IPS-20b (cell line): ENCODE results near the gene SFMBT1.

Source experiments
- H3K27ac ChIP-seq: one replicate; pipeline ENCODE4 v1.5.1; 2013; ENCODE audit warnings: low read length
- H3K27me3 ChIP-seq: 2 replicates; pipeline ENCODE4 v1.6.1; 2013; ENCODE audit warnings: mild to moderate bottlenecking, low read length, inconsistent platforms; ENCODE audit not compliant: insufficient read depth
- H3K36me3 ChIP-seq: 2 replicates; pipeline ENCODE4 v1.6.1; 2013; ENCODE audit warnings: low read depth, mild to moderate bottlenecking, inconsistent platforms, low read length, moderate library complexity; ENCODE audit not compliant: insufficient read depth
- H3K4me1 ChIP-seq: 2 replicates; pipeline ENCODE4 v1.6.1; 2013; ENCODE audit warnings: mild to moderate bottlenecking, control low read depth, inconsistent platforms, low read length, moderate library complexity; ENCODE audit not compliant: insufficient read depth
- H3K4me3 ChIP-seq: 2 replicates; pipeline ENCODE4 v1.5.1; 2013; ENCODE audit warnings: mild to moderate bottlenecking, low read length, inconsistent platforms
- H3K9ac ChIP-seq: 2 replicates; pipeline ENCODE4 v1.6.1; 2013; ENCODE audit warnings: low read depth, mild to moderate bottlenecking, inconsistent platforms, low read length, moderate library complexity
- H3K9me3 ChIP-seq: 2 replicates; pipeline ENCODE4 v1.6.1; 2013; ENCODE audit warnings: mild to moderate bottlenecking, low read depth, low read length, inconsistent platforms; ENCODE audit not compliant: insufficient read depth

SFMBT1 gene

DNA sequence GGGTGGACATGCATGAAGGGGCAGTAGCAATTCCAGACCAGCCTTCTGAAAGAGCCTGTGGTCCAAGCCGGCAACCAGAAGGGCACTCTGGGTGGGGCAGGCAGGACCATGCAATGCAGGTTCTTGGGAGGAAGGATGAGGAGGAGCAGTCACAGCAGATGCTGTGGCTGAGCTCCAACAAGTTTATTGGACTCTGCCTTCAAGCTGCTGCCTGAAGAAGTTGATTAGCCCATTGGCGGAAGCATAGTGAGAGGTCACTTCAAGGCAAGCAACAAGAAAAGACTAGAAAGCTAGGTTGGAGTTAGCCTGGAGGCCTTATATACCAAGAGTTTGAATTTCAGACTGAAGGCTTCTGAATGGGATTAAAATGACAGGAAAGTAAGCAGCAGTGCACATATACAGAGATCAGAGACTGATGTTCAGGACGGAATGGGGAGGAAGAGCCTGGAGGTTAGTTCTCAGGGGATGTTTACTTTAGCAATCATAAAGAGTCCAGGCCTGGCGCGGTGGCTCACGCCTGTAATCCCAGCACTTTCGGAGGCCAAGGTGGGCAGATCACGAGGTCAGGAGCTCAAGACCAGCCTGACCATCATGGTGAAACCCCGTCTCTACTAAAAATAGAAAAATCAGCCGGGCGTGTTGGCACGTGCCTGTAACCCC lies 39.9 kb downstream of the SFMBT1 start:
- no peaks in the 10 kb centered on the region for H3K36me3 ChIP-seq
- no peak overlapping the region for H3K27ac ChIP-seq
- no peak overlapping the region for H3K4me3 ChIP-seq

DNA sequence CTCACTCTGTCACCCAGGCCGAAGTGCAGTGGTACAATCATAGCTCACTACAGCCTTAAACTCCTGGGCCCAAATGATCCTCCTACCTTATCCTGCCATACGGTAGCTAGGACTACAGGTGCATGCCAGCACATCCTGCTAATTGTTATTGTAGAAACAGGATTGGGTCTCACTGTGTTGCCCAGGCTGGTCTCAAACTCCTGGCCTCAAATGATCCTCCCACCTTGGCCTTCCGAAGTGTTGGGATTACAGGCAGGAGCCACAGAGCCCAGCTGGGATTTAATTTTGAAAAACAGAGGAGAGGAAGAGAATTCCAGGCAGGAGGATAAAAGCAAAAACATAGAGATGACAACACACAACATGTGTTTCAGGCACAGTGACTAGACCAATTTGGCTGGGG lies 40.5 kb downstream of the SFMBT1 start:
- Histone ChIP-seq H3K36me3 (no peaks in the 10 kb centered on the region), H3K4me3 (no peak overlapping the region), H3K4me1 (peaks cover 4% of the 10 kb centered on the region; the same call in 1 of the 2 replicates), H3K9me3 (no peaks in the 10 kb centered on the region), H3K27me3 (no peaks in the 10 kb centered on the region), H3K27ac (no peak overlapping the region), H3K9ac (no peak overlapping the region)

More for the DNA sequence above, 39.9 kb downstream of the SFMBT1 start:
- Histone ChIP-seq H3K4me1 (peaks cover 4% of the 10 kb centered on the region; the same call in 1 of the 2 replicates), H3K9ac (no peak overlapping the region), H3K9me3 (no peaks in the 10 kb centered on the region), H3K27me3 (no peaks in the 10 kb centered on the region)

DNA sequence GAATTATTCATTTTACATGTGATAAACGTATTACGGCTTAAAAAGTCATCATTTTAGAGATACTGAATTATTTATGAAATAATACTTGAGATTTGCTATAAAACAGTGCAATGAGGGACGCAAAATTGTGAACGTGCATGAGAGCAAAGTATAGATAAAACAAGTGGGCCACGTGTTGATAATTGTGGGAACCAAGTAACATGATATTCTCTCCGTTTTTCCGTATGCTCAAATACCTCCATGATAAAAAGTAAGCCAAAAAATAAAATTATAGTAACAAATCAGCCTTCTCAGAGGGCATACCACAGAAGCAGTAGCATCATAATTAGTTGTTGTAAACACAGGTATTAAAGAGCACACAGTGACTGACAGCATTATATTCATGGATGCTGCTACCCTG lies 42.6 kb downstream of the SFMBT1 start:
- H3K4me1 ChIP-seq = no peaks in the 10 kb centered on the region
- no peaks in the 10 kb centered on the region for H3K9me3 ChIP-seq
- H3K27ac ChIP-seq = no peak overlapping the region
- H3K36me3 ChIP-seq = no peaks in the 10 kb centered on the region
- H3K27me3 ChIP-seq = no peaks in the 10 kb centered on the region
- H3K9ac ChIP-seq = no peak overlapping the region
- H3K4me3 ChIP-seq = no peak overlapping the region

DNA sequence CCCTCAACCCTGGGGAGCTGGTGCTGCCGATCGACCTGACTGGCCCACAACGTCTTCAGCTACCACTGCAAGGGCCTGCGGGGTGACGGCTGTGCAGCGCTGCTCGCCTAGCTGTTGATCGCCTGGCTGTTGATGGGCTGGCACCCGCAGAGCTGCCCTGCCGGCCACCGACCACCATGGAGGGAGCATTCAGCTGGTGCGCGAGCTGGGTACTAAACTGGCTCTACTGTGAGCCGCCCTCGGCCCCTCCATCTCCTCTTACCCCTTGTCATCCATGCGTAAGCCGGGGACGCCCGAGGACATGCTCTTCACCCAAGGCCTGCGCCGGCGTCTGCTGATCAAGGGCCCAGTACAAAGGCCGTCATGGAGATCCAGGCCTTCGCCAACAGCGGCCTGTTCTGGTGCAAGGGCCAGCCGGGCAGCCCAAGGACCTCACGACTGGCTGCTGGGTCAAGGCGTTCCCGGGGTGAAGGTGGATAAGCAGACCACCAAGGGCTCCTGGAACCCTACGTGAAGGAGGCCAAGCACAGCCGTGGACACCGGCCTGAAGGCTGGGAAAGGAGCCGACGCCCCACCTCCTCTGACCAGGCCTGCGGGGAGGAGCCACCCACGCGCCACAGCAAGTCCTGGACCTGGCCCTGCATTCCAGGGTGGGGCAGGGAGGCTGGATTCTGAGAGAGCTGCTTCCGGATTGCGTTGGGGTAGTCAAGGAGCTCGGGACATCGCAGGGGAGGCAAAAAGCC lies 46.9 kb downstream of the SFMBT1 start:
- no peak overlapping the region for H3K27ac ChIP-seq
- H3K4me3 ChIP-seq = no peak overlapping the region
- no peak overlapping the region for H3K9ac ChIP-seq
- H3K4me1 ChIP-seq = no peaks in the 10 kb centered on the region
- H3K9me3 ChIP-seq = no peaks in the 10 kb centered on the region
- H3K36me3 ChIP-seq = no peaks in the 10 kb centered on the region
- H3K27me3 ChIP-seq = no peaks in the 10 kb centered on the region

DNA sequence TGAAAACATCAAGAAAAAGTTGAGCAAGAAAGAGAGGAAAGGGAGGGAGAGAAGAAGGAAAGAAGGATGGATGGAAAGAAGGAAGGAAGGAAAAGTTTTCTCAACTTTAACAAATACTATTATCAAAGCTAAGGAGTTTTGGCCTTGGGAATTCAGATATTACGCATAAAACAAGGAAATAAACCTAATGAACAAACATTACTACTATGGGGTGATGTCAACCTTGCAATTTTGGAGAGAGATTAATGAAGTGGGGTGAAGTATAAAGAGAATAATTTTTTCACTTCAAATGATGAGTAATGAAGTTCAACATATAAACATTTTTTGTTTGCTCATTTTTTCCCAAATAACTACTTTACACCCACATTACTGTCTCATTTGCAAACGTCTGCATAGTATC lies 55.2 kb downstream of the SFMBT1 start:
- Histone ChIP-seq H3K36me3 (no peaks in the 10 kb centered on the region), H3K9me3 (no peaks in the 10 kb centered on the region), H3K4me3 (no peak overlapping the region), H3K9ac (no peak overlapping the region), H3K27ac (no peak overlapping the region), H3K4me1 (no peaks in the 10 kb centered on the region), H3K27me3 (no peaks in the 10 kb centered on the region)

DNA sequence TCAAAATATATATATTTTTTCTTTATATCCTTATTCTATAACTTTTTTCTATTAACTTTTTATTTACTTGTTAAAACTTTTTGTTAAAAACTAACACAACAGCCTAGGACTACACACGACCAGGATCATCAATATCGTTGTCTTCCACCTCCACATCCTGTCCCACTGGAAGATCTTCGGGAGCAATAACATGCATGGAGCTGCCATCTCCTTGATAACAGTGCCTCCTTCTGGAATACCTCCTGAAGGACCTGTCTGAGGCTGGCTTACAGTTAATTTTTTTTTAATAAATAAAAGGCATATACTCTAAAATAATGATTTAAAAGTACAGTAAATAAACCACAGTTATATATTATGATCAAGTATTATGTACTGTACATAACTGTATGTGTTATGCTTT lies 58.9 kb downstream of the SFMBT1 start:
- H3K4me3 ChIP-seq = no peak overlapping the region
- no peaks in the 10 kb centered on the region for H3K9me3 ChIP-seq
- H3K4me1 ChIP-seq = no peaks in the 10 kb centered on the region
- H3K36me3 ChIP-seq = no peaks in the 10 kb centered on the region
- H3K27ac ChIP-seq = no peak overlapping the region
- no peaks in the 10 kb centered on the region for H3K27me3 ChIP-seq
- H3K9ac ChIP-seq = no peak overlapping the region

DNA sequence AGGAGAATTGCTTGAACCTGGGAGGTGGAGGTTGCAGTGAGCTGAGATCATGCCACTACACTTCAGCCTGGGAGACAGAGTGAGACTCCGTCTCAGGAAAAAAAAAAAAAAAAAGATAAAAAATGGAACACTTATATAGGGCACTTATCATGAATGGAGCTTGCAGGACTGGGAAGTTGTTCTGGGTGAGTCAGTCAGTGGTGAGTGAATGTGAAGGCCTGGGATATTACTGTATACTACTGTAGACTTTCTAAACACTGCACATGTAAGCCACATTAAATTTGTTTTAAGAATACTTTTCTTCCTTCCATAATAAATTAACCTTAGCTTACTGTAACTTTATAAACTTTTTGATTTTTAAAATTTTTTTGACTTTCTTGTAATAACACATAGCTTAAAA lies 59.8 kb downstream of the SFMBT1 start:
- Histone ChIP-seq H3K9me3 (no peaks in the 10 kb centered on the region), H3K9ac (no peak overlapping the region), H3K4me1 (no peaks in the 10 kb centered on the region), H3K36me3 (no peaks in the 10 kb centered on the region), H3K27me3 (no peaks in the 10 kb centered on the region), H3K4me3 (no peak overlapping the region), H3K27ac (no peak overlapping the region)

DNA sequence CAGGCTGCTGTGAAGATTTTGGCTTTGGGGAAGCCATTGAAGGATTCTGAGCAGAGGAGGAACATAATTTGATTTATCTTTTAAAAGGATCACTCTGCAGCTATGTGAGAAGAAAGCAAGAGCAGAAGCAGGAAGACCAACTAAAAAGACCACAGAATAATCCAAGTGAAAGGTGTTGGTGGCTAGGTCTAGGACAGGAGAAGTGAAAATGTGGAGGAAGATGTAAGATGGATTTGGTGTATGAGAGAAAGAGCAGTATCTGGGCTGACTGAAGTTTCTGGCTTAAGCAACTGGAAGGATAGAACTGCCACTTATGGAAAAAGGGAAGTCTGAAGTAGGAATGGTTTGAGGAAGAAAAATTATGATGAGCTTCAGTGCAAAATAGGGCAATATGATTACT lies 62.0 kb downstream of the SFMBT1 start:
- H3K4me3 ChIP-seq = no peak overlapping the region

DNA sequence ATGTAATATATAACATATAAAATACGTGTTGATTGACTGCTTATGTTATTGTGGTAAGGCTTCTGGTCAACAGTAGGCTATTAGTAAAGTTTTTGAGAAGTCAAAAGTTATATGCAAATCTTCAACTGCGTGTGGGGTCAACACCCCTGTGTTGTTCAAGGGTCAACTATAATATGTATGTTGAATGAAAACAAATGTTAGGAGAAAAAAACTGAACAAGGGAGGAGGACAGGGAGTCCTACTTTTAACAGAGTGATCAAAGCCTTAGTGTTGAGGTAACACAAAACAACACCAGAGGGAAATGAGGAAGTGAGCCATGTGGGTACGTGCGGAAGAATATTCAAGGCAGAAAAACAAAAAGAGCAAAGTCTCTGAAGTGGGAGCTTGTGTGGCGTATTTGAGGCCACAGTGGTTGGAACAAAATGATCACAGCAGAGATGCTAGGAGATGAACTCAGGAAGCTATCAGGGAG lies 62.5 kb downstream of the SFMBT1 start:
- no peaks in the 10 kb centered on the region for H3K4me1 ChIP-seq
- no peak overlapping the region for H3K9ac ChIP-seq

More for the DNA sequence above, 62.0 kb downstream of the SFMBT1 start:
- Histone ChIP-seq H3K36me3 (no peaks in the 10 kb centered on the region), H3K9me3 (no peaks in the 10 kb centered on the region), H3K27me3 (no peaks in the 10 kb centered on the region), H3K4me1 (no peaks in the 10 kb centered on the region), H3K9ac (no peak overlapping the region), H3K27ac (no peak overlapping the region)

DNA sequence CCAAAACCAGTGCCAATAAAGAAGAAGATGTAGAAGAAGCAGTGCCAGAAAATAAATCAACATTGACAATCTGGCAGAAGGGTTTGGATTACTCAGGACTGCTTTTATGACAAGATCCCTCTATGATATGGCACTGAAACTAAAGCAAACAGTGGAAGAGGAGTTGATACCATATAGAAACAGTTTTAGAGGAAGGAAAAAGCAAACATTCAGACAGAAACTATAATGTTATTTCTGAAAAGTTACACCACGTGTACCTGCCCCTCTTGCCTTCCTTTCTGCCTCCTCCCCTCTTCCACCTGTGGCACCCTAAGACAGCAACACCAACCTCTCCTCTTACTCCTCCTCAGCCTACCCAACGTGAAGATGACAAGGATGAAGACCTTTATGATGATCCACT lies 63.0 kb downstream of the SFMBT1 start:
- Histone ChIP-seq H3K4me1 (no peaks in the 10 kb centered on the region), H3K9me3 (no peaks in the 10 kb centered on the region), H3K4me3 (no peak overlapping the region), H3K36me3 (no peaks in the 10 kb centered on the region), H3K9ac (no peak overlapping the region), H3K27me3 (no peaks in the 10 kb centered on the region), H3K27ac (no peak overlapping the region)

More for the DNA sequence above, 62.5 kb downstream of the SFMBT1 start:
- Histone ChIP-seq H3K27me3 (no peaks in the 10 kb centered on the region), H3K36me3 (no peaks in the 10 kb centered on the region), H3K4me3 (no peak overlapping the region), H3K9me3 (no peaks in the 10 kb centered on the region), H3K27ac (no peak overlapping the region)

DNA sequence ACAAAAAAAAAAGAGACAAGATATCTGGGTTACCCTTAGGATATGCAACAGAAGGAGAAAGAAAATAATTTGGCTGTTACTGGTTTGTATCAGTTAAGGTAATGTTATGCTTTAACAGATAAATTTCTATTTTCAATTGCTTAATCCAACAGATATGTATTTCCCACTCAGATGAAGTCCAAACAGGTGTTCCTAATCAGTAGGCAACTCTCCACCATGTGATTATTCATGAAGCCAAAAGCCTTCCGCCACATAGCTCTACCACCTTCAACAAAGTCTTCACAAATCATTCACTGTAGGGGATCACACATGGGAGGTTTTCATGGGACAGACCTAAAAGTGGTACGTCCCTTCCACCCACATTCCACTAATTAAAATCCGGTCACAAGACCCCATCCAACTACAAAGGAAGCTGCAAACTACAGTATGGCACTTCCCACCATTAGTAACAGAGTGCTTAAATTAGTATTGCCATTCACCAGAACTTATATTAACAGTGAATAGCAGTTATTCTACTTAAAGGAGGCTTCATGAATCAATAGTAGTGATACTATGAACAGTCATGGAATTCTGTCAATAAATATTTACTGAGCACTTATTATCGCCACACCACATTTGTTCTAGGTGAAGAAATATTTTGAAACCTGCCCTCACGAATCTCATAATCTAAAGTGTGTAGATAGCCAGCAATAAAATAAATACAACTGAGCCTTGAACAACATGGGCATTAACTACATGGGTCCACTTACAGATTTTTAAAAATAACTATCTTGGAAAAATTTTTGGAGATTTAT lies 66.5 kb downstream of the SFMBT1 start:
- H3K4me1 ChIP-seq = no peaks in the 10 kb centered on the region
- no peaks in the 10 kb centered on the region for H3K27me3 ChIP-seq
- H3K4me3 ChIP-seq = no peak overlapping the region
- no peaks in the 10 kb centered on the region for H3K9me3 ChIP-seq
- H3K9ac ChIP-seq = no peak overlapping the region
- H3K36me3 ChIP-seq = no peaks in the 10 kb centered on the region
- no peak overlapping the region for H3K27ac ChIP-seq
